Small intestine (tissue), 7 donors: ENCODE data around the gene CBFA2T3. TPM values are rescaled to one million over a fixed set of nuclear protein-coding genes. Genes with fewer than 3 reads are reported as not detected.
A peak's percentile ranks its signal among the peaks of the same experiment; 100 is the strongest.

Source experiments
- DNase-seq, 2 donors: peaks; one replicate each; pipeline versions ENCODE4 v3.0.0 to v3.0.0-alpha.2; 2013
- FAIRE-seq: peaks from 2 replicates; lab custom pipeline; 2012; peaks lifted over from hg19 to GRCh38; lab: Jason Lieb, UNC
- H3K27ac ChIP-seq, 3 donors: one replicate each; pipeline ENCODE4 v1.5.1; 2013; ENCODE audit warnings: low read length in 2 of 3, mild to moderate bottlenecking in 2 of 3, control low read depth in 1 of 3, inconsistent platforms in 1 of 3, low read depth in 1 of 3, moderate library complexity in 1 of 3
- H3K27me3 ChIP-seq, 3 donors: one replicate each; pipeline ENCODE4 v1.6.1; 2013; ENCODE audit warnings: low read length in 3 of 3, inconsistent platforms in 1 of 3; ENCODE audit not compliant: control insufficient read depth in 3 of 3, insufficient read depth in 3 of 3
- H3K36me3 ChIP-seq, 3 donors: one replicate each; pipeline ENCODE4 v1.6.1; 2013; ENCODE audit warnings: low read length in 3 of 3, inconsistent platforms in 1 of 3, low read depth in 1 of 3, mild to moderate bottlenecking in 1 of 3, moderate library complexity in 1 of 3; ENCODE audit not compliant: control insufficient read depth in 3 of 3, insufficient read depth in 2 of 3
- H3K4me1 ChIP-seq, 3 donors: one replicate each; pipeline ENCODE4 v1.6.1; 2013; ENCODE audit warnings: low read length in 2 of 3, inconsistent platforms in 1 of 3, low read depth in 1 of 3, mild to moderate bottlenecking in 1 of 3, moderate library complexity in 1 of 3; ENCODE audit not compliant: control insufficient read depth in 3 of 3, insufficient read depth in 2 of 3
- H3K4me3 ChIP-seq, 3 donors: one replicate each; pipeline ENCODE4 v1.5.1; 2013; ENCODE audit warnings: low read length in 3 of 3, control low read depth in 1 of 3, inconsistent platforms in 1 of 3, low read depth in 1 of 3, mild to moderate bottlenecking in 1 of 3, moderate library complexity in 1 of 3
- H3K9me3 ChIP-seq, 2 donors: one replicate each; pipeline ENCODE4 v1.6.1; 2013; ENCODE audit warnings: low read depth in 1 of 2, low read length in 1 of 2; ENCODE audit not compliant: control insufficient read depth in 2 of 2, insufficient read depth in 1 of 2
- WGBS, 3 donors: extraction: QIAGEN DNeasy Blood & Tissue Kit; methylation state at CpG; one replicate each; pipeline ENCODE4 v1.1.7; 2013; 5-methylcytosine and 5-hydroxymethylcytosine counted together
- polyA plus RNA-seq, 4 donors: library from polyadenylated mRNA; stranded (reverse) in 3 of 4; unstranded in 1 of 4; fragments of 200-250 nt in 3 of 4; fragments of 120-200 nt in 1 of 4; gene quantifications; one replicate each; pipeline versions ENCODE4 v1.2.1 to v1.2.3, GENCODE V29; 2013
- donor health status: healthy with polysubstance abuse.
- donor health status: control.
- donor health status: control.
- donor health status: Bipolar disorder and iron deficiency.
- donor health status: healthy.

Gene CBFA2T3
- polyA plus RNA-seq, 4 donors = 1.4 to 8.4 (median 4.1) TPM

DNA sequence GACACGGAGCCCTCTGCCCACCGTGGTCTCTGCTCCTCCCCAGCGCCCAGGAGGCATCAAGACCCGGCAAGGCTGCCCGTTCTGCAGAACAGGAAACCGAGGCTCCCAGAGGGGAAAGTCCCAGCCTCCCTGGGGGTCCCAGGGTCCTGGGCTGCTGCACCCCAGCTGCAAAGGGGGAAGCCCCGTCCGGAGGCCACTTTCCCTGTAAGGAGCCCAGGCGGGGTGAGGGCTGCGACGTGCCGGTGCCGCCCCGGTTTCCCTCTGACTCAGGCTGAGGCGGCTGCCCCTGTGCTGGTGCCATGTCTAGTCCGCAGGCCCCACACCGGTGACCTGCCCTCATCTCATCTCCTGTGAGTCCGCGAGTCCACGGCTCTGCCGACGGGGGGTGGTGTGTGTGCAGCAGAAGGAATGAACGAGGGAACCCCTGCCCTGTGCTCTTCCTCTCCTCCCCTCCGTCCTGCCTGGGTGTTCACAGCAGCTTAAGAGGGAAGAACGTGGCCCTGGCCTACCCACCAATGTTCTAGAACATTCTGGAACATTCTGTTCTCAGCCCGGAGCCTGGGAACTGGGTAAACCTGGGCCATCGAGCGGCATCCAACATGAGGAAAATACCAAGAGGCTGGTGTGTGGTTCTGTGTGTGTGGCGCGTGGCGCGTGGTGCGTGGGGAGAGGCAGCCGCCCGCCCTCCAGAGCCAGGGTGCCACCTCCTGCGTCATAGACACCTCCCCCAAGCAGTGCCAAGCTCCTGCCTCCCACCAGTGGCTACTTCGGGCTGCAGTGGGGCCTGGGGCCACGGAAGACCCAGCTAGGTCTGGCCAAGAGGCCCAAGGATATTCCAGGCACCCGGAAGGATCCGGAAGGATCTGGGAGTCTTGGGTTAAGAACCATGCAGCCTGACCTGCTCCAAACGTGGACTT lies 7.0 kb upstream of the CBFA2T3 start:
- DNase-seq (no peak), FAIRE-seq (no peak)
- Histone ChIP-seq H3K9me3 (no peaks in the 10 kb centered on the region), H3K4me3 (no peak overlapping the region), H3K36me3 (no peaks in the 10 kb centered on the region), H3K27ac (no peak overlapping the region), H3K27me3 (peaks cover 0 to 4% (median 0%) of the 10 kb centered on the region in 3 donors), H3K4me1 (no peaks in the 10 kb centered on the region)
- WGBS, 3 donors = 69 to 76% (median 76%) methylated on average over 36 to 41 of the region's 41 CpGs

DNA sequence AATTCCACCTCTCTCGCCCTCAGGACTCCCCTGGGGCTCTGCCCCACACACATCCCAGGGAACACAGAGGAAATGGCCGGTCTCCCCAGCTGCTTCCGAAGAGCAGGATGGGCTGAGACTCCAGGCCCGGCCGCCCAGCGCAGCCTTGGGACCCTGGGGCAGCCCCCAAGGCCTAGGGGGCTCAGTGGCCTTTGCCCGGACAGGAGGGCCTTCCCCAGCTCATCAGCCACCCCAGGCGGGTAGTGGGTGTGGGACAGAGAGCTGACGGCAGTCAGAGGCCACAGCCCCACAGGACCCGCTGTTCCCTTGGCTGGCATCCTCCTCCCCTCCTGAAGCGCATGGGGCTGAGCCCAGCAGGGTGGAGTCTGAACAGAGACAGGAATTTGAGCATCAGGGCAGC lies 6.2 kb upstream of the CBFA2T3 start:
- Histone ChIP-seq H3K27ac (no peak overlapping the region), H3K4me3 (no peak overlapping the region), H3K9me3 (no peaks in the 10 kb centered on the region), H3K27me3 (peaks cover 0 to 4% (median 0%) of the 10 kb centered on the region in 3 donors), H3K4me1 (no peaks in the 10 kb centered on the region), H3K36me3 (no peaks in the 10 kb centered on the region)
- no peak for DNase-seq
- FAIRE-seq = no peak
- 48 to 72% (median 65%) methylated on average over 9 to 11 of the region's 11 CpGs for WGBS, 3 donors

GRCh38 chr16:88982286-88983084 lies 5.5 kb upstream of the CBFA2T3 start:
- peaks cover 0 to 3% (median 0%) of the 10 kb centered on the region in 3 donors for H3K4me1 ChIP-seq
- no peak for FAIRE-seq
- peaks cover 0 to under 1% (median 0%) of the 10 kb centered on the region in 3 donors for H3K27me3 ChIP-seq
- no peak for DNase-seq
- no peaks in the 10 kb centered on the region for H3K9me3 ChIP-seq
- no peak overlapping the region for H3K4me3 ChIP-seq
- 64 to 75% (median 73%) methylated on average over 21 to 25 of the region's 25 CpGs for WGBS, 3 donors
- no peak overlapping the region for H3K27ac ChIP-seq
- H3K36me3 ChIP-seq = no peaks in the 10 kb centered on the region

GRCh38 chr16:88979353-88980015 lies 2.5 kb upstream of the CBFA2T3 start:
- Histone ChIP-seq H3K27me3 (peaks cover 0 to 3% (median 0%) of the 10 kb centered on the region in 3 donors), H3K27ac (peak overlapping the region in 1 of 3 donors; percentile 69), H3K36me3 (no peaks in the 10 kb centered on the region), H3K4me1 (peaks cover 0 to 3% (median 0%) of the 10 kb centered on the region in 3 donors), H3K4me3 (no peak overlapping the region), H3K9me3 (no peaks in the 10 kb centered on the region)
- no peak for DNase-seq
- WGBS, 3 donors = 76 to 85% (median 85%) methylated on average over 3 of the region's 3 CpGs
- no peak for FAIRE-seq

- H3K27ac ChIP-seq = peak overlapping the region in 1 of 3 donors; percentile 69
- peaks cover 0 to 3% (median 0%) of the 10 kb centered on the region in 3 donors for H3K4me1 ChIP-seq
- no peaks in the 10 kb centered on the region for H3K9me3 ChIP-seq
- H3K4me3 ChIP-seq = no peak overlapping the region
- H3K27me3 ChIP-seq = peaks cover 0 to 3% (median 0%) of the 10 kb centered on the region in 3 donors
- WGBS, 3 donors = 53 to 64% (median 56%) methylated on average over 16 to 21 of the region's 21 CpGs
- no peak for FAIRE-seq
- H3K36me3 ChIP-seq = no peaks in the 10 kb centered on the region
- no peak for DNase-seq
Observed at GRCh38 chr16:88978608-88979346, 1.8 kb upstream of the CBFA2T3 start.

GRCh38 chr16:88977812-88978607 lies 1.0 kb upstream of the CBFA2T3 start:
- no peaks in the 10 kb centered on the region for H3K9me3 ChIP-seq
- peaks cover 0 to 5% (median 3%) of the 10 kb centered on the region in 3 donors for H3K27me3 ChIP-seq
- 71 to 80% (median 72%) methylated on average over 27 of the region's 27 CpGs for WGBS, 3 donors
- H3K4me1 ChIP-seq = peaks cover 0 to 3% (median 0%) of the 10 kb centered on the region in 3 donors
- FAIRE-seq = no peak
- no peaks in the 10 kb centered on the region for H3K36me3 ChIP-seq
- H3K27ac ChIP-seq = peak overlapping the region in 1 of 3 donors; percentile 69
- H3K4me3 ChIP-seq = no peak overlapping the region
- no peak for DNase-seq

GRCh38 chr16:88976366-88977017 lies 515 bp downstream of the CBFA2T3 start:
- FAIRE-seq = no peak
- peaks cover 0 to 3% (median 0%) of the 10 kb centered on the region in 3 donors for H3K4me1 ChIP-seq
- no peak overlapping the region for H3K27ac ChIP-seq
- H3K27me3 ChIP-seq = peaks cover 0 to 12% (median 3%) of the 10 kb centered on the region in 3 donors
- no peaks in the 10 kb centered on the region for H3K9me3 ChIP-seq
- H3K4me3 ChIP-seq = no peak overlapping the region
- 46 to 51% (median 49%) methylated on average over 19 to 23 of the region's 23 CpGs for WGBS, 3 donors
- no peak for DNase-seq
- H3K36me3 ChIP-seq = no peaks in the 10 kb centered on the region
